ENCODE results near the gene MLST8.

MLST8 gene

DNA sequence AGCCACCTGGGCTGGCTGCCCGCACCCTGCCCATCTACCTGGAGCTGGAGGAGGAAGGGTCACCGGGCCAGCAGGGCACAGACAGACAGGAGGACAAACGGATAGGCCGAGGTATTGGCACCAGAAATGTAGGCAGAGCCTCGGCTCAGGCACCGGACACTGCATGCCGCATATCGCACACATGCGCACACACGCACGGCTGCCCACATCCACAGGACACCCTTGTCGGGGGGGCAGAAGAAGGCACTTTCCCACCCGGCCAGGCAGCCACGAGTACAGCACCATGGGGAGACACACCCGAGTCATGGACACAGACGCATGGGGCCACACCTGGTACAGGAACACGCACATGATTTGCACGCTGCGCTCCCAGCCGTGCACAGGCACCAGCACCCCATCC, 23.3 kb upstream of the MLST8 start:
- H3K9ac ChIP-seq (ENCODE audit: low read length in 2 of 2): no peak overlapping the region
- H3K27me3 ChIP-seq (ENCODE audit: control insufficient read depth in 1 of 2, insufficient read depth in 2 of 2, low read length in 2 of 2): peaks cover 0 to 7% of the 10 kb centered on the region in 2 donors
- H3K4me1 ChIP-seq (ENCODE audit: control insufficient read depth, insufficient read depth, low read length): no peaks in the 10 kb centered on the region
- no peak overlapping the region for H3K27ac ChIP-seq (ENCODE audit: low read length)
- no peak overlapping the region for H3K4me3 ChIP-seq (ENCODE audit: low read length in 2 of 2)
- peaks cover 0 to 3% of the 10 kb centered on the region in 2 donors for H3K36me3 ChIP-seq (ENCODE audit: control insufficient read depth in 2 of 2, insufficient read depth in 2 of 2, low read length in 2 of 2)
- H3K9me3 ChIP-seq (ENCODE audit: control insufficient read depth in 2 of 2, low read length in 2 of 2): no peaks in the 10 kb centered on the region

DNA sequence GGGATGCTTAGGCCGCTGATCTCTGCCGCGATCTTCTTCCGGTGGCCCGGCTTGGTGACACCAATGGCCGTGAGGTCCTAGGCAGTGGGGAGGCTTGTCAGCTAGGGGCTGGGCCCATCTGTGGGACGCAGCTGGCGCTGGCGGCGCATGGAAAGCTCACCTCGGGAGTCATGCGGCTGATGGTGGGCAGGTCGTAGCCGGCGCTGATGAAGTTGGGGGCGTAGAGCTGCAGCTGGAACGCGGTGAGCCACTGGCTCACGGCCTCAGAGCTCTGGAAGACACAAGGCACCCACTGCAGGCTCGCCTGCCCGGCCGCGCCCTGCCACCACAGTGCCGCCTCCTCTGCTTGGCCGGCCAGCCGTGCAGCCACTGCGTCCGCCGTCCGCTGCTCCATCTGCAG, 21.6 kb upstream of the MLST8 start:
- Histone ChIP-seq H3K27ac (ENCODE audit: low read length) (no peak overlapping the region), H3K4me3 (ENCODE audit: low read length in 2 of 2) (no peak overlapping the region), H3K27me3 (ENCODE audit: control insufficient read depth in 1 of 2, insufficient read depth in 2 of 2, low read length in 2 of 2) (peaks cover 0 to 3% of the 10 kb centered on the region in 2 donors), H3K4me1 (ENCODE audit: control insufficient read depth, insufficient read depth, low read length) (no peaks in the 10 kb centered on the region), H3K9ac (ENCODE audit: low read length in 2 of 2) (no peak overlapping the region), H3K9me3 (ENCODE audit: control insufficient read depth in 2 of 2, low read length in 2 of 2) (no peaks in the 10 kb centered on the region), H3K36me3 (ENCODE audit: control insufficient read depth in 2 of 2, insufficient read depth in 2 of 2, low read length in 2 of 2) (no peaks in the 10 kb centered on the region)

DNA sequence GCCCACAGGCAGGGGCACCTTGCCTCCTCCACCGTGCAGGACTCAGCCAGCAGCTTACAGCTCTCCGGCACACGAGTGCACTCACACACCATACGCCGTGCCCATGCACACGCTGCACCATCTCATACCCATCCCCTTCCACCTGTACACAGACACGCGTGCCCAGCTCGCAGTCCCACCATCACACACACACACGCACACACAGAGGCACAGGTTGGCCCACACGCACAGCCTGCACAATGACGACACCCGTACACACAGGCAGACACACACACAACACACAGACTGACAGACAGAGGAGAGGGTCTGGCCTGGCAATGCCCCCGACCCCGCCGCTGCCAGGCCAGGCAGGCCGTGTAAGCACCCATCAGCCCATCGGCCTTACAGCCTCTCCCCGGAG, 20.9 kb upstream of the MLST8 start:
- peaks cover 0 to under 1% of the 10 kb centered on the region in 2 donors for H3K27me3 ChIP-seq (ENCODE audit: control insufficient read depth in 1 of 2, insufficient read depth in 2 of 2, low read length in 2 of 2)
- H3K4me1 ChIP-seq (ENCODE audit: control insufficient read depth, insufficient read depth, low read length): no peaks in the 10 kb centered on the region
- H3K9ac ChIP-seq (ENCODE audit: low read length in 2 of 2): no peak overlapping the region
- H3K27ac ChIP-seq (ENCODE audit: low read length): no peak overlapping the region
- no peaks in the 10 kb centered on the region for H3K36me3 ChIP-seq (ENCODE audit: control insufficient read depth in 2 of 2, insufficient read depth in 2 of 2, low read length in 2 of 2)
- H3K4me3 ChIP-seq (ENCODE audit: low read length in 2 of 2): no peak overlapping the region
- no peaks in the 10 kb centered on the region for H3K9me3 ChIP-seq (ENCODE audit: control insufficient read depth in 2 of 2, low read length in 2 of 2)

DNA sequence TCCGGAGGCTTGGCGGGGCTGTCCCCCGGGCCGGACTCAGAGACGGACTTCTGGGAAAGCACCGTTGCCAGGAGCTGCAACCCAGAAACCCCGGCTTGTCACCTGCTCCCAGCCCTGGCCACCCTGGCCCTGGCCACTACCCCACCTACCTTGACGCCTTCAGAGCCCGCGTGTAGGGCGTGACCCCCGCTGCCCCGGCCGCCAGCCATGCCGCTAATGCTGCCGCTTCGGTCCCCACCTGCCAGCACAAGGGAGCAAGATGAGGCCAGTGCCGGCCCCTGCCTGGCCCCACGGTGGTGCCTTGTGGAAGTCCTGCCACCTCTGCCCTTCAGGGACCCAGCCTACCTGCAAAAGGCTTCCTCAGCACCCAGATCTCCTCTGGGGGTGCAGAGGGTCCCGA, 20.3 kb upstream of the MLST8 start:
- Histone ChIP-seq H3K9me3 (ENCODE audit: control insufficient read depth in 2 of 2, low read length in 2 of 2) (no peaks in the 10 kb centered on the region), H3K27me3 (ENCODE audit: control insufficient read depth in 1 of 2, insufficient read depth in 2 of 2, low read length in 2 of 2) (no peaks in the 10 kb centered on the region), H3K36me3 (ENCODE audit: control insufficient read depth in 2 of 2, insufficient read depth in 2 of 2, low read length in 2 of 2) (no peaks in the 10 kb centered on the region), H3K4me1 (ENCODE audit: control insufficient read depth, insufficient read depth, low read length) (no peaks in the 10 kb centered on the region), H3K27ac (ENCODE audit: low read length) (no peak overlapping the region), H3K4me3 (ENCODE audit: low read length in 2 of 2) (no peak overlapping the region), H3K9ac (ENCODE audit: low read length in 2 of 2) (no peak overlapping the region)

DNA sequence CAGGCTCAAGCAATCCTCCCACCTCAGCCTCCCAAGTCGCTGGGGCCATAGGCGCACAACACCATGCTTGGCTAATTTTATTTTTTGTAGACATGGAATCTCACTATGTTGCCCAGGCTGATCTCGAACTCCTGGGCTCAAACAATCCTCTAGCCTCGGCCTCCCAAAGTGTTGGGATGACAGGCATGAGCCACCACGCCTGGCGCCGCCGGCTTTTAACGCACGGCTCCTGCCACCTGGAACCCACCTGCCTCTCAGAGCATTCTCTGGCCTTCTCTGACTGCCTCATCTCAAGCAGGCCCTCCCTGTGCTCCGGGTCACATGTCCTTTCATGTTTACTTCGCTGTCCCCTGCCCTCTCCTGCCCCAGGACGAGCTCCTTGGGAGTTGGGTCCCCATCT, 19.2 kb upstream of the MLST8 start:
- Histone ChIP-seq H3K9me3 (ENCODE audit: control insufficient read depth in 2 of 2, low read length in 2 of 2) (no peaks in the 10 kb centered on the region), H3K4me3 (ENCODE audit: low read length in 2 of 2) (no peak overlapping the region), H3K27ac (ENCODE audit: low read length) (no peak overlapping the region), H3K27me3 (ENCODE audit: control insufficient read depth in 1 of 2, insufficient read depth in 2 of 2, low read length in 2 of 2) (no peaks in the 10 kb centered on the region), H3K9ac (ENCODE audit: low read length in 2 of 2) (no peak overlapping the region), H3K4me1 (ENCODE audit: control insufficient read depth, insufficient read depth, low read length) (no peaks in the 10 kb centered on the region), H3K36me3 (ENCODE audit: control insufficient read depth in 2 of 2, insufficient read depth in 2 of 2, low read length in 2 of 2) (no peaks in the 10 kb centered on the region)

DNA sequence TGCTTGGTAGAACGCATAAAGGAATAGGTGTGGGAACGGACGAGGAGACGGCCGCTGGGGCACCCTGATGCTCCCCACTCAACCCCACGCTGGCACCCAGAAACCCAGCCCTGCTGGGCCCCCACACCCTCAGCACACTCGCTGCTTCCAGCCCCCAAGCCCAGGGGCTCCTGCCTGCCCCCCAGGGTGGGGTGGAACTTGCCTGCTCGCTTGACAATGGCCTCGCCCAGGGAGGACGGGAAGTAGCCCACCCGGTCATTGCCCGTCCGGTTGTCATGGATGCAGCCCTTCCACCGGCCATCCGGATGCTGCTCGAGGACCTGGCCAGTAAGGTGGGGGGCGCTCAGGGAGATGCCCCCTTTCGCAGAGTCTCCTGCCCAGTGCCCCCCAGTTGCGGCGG, 18.7 kb upstream of the MLST8 start:
- H3K9me3 ChIP-seq (ENCODE audit: control insufficient read depth in 2 of 2, low read length in 2 of 2): no peaks in the 10 kb centered on the region

DNA sequence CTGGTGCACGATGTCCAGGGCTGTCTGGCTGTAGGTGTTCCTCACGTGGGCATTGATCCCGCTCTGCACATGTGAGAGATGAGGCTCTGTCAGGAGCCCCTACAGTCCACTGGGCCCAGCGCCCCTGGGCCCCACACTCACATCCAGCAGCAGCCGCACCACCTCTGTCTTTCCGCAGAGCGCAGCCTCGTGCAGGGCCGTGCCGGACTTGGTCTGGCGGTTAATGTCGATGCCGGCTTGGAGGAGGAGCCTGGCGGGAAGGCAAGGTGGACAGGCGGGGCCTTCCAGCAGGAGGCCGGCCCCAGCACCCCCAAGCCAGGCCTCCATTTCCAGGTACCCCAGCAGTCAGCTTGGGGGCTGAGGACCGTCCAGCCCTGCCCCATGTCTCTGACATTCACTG, 18.0 kb upstream of the MLST8 start:
- Histone ChIP-seq H3K4me1 (ENCODE audit: control insufficient read depth, insufficient read depth, low read length) (no peaks in the 10 kb centered on the region), H3K9me3 (ENCODE audit: control insufficient read depth in 2 of 2, low read length in 2 of 2) (no peaks in the 10 kb centered on the region), H3K4me3 (ENCODE audit: low read length in 2 of 2) (no peak overlapping the region), H3K9ac (ENCODE audit: low read length in 2 of 2) (no peak overlapping the region), H3K27me3 (ENCODE audit: control insufficient read depth in 1 of 2, insufficient read depth in 2 of 2, low read length in 2 of 2) (no peaks in the 10 kb centered on the region), H3K27ac (ENCODE audit: low read length) (no peak overlapping the region), H3K36me3 (ENCODE audit: control insufficient read depth in 2 of 2, insufficient read depth in 2 of 2, low read length in 2 of 2) (no peaks in the 10 kb centered on the region)

More for the DNA sequence above, 18.7 kb upstream of the MLST8 start:
- H3K36me3 ChIP-seq (ENCODE audit: control insufficient read depth in 2 of 2, insufficient read depth in 2 of 2, low read length in 2 of 2): no peaks in the 10 kb centered on the region
- no peaks in the 10 kb centered on the region for H3K27me3 ChIP-seq (ENCODE audit: control insufficient read depth in 1 of 2, insufficient read depth in 2 of 2, low read length in 2 of 2)
- H3K4me1 ChIP-seq (ENCODE audit: control insufficient read depth, insufficient read depth, low read length): no peaks in the 10 kb centered on the region
- H3K27ac ChIP-seq (ENCODE audit: low read length): no peak overlapping the region
- no peak overlapping the region for H3K4me3 ChIP-seq (ENCODE audit: low read length in 2 of 2)
- H3K9ac ChIP-seq (ENCODE audit: low read length in 2 of 2): no peak overlapping the region

DNA sequence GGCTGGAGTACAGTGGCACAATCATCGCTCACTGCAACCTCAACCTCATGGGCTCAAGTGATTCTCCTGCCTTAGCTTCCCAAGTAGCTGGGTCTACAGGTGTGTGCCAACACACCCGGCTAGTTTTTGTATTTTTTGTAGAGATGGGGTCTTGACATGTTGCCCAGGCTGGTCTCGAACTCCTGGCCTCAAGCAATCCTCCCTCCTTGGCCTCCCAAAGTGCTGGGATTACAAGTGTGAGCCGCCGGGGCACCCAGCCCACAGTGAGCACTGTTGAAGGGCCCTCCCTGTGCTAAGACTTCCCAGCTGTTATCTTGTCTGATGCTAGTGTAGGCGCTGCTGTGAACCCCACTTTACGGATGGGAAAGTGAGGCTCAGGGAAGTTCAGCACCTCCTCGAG, 16.9 kb upstream of the MLST8 start:
- peaks cover under 1 to 2% of the 10 kb centered on the region in 2 donors for H3K27me3 ChIP-seq (ENCODE audit: control insufficient read depth in 1 of 2, insufficient read depth in 2 of 2, low read length in 2 of 2)
- no peaks in the 10 kb centered on the region for H3K36me3 ChIP-seq (ENCODE audit: control insufficient read depth in 2 of 2, insufficient read depth in 2 of 2, low read length in 2 of 2)
- no peak overlapping the region for H3K4me3 ChIP-seq (ENCODE audit: low read length in 2 of 2)
- H3K27ac ChIP-seq (ENCODE audit: low read length): no peak overlapping the region
- H3K9ac ChIP-seq (ENCODE audit: low read length in 2 of 2): no peak overlapping the region
- no peaks in the 10 kb centered on the region for H3K9me3 ChIP-seq (ENCODE audit: control insufficient read depth in 2 of 2, low read length in 2 of 2)
- no peaks in the 10 kb centered on the region for H3K4me1 ChIP-seq (ENCODE audit: control insufficient read depth, insufficient read depth, low read length)

DNA sequence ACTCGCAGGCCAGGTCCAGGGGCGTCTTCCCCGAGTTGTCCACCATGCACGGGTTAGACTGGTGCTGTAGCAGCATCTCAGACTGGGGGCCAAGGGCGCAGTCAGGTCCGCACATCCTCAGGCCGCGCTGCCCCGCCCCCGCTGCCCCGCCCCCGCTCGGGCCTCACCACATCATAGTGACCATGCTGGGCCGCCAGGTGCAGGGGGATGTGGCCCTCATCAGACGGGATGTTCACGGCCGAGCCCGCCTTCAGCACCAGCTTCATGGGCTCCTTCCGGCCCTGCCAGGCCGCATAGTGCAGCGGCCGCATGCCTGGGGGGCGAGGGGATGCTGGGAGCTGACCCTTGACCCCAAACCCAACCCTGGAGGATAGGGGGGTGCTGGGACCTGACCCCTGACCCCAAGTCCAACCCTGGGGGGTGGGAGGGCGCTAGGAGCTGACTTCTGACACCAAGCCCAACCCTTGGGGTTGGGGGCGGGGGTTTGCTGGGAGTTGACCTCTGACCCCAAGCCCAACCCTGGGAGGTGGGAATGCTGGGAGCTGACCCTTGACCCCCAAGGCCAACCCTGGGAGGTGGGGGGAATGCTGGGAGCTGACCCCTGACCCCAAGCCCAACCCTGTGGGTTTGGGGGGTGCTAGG, 15.9 kb upstream of the MLST8 start:
- Histone ChIP-seq H3K4me1 (ENCODE audit: control insufficient read depth, insufficient read depth, low read length) (no peaks in the 10 kb centered on the region), H3K4me3 (ENCODE audit: low read length in 2 of 2) (no peak overlapping the region), H3K9ac (ENCODE audit: low read length in 2 of 2) (no peak overlapping the region), H3K9me3 (ENCODE audit: control insufficient read depth in 2 of 2, low read length in 2 of 2) (no peaks in the 10 kb centered on the region), H3K27me3 (ENCODE audit: control insufficient read depth in 1 of 2, insufficient read depth in 2 of 2, low read length in 2 of 2) (peaks cover 10 to 11% of the 10 kb centered on the region in 2 donors), H3K27ac (ENCODE audit: low read length) (no peak overlapping the region), H3K36me3 (ENCODE audit: control insufficient read depth in 2 of 2, insufficient read depth in 2 of 2, low read length in 2 of 2) (no peaks in the 10 kb centered on the region)

DNA sequence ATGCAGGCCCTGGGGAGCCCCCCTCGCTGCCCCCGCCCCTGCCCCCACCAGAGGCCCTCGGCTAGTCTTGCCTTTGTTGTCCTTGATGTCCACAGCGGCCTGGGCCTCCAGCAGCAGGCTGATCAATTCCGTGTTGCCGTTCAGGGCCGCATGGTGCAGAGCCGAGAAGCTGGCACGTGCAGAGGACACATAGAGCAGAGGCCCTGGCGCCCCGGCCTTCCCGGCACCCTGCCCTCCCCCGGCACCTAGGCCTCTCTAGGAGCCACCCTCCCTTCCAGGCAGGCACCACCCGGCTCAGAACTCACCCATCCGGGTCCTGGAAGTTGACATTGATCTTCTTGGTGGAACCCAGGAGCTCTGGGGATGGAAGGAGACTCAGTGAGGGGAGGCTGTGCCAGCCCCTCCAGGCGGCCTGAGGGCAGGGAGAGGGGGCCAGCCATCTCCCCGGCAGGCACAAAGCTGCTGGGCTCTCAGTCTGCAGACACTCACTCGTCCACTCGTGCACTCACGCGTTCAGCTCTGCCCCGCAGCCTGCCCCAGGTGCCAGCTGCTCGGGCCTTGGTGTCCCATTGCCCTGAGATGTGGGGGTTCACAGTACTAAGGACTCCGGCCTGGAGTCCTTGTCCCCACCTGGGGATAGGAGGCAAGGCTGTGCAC, 15.1 kb upstream of the MLST8 start:
- Histone ChIP-seq H3K36me3 (ENCODE audit: control insufficient read depth in 2 of 2, insufficient read depth in 2 of 2, low read length in 2 of 2) (no peaks in the 10 kb centered on the region), H3K27ac (ENCODE audit: low read length) (no peak overlapping the region), H3K9ac (ENCODE audit: low read length in 2 of 2) (no peak overlapping the region), H3K4me1 (ENCODE audit: control insufficient read depth, insufficient read depth, low read length) (peaks cover 4% of the 10 kb centered on the region), H3K9me3 (ENCODE audit: control insufficient read depth in 2 of 2, low read length in 2 of 2) (no peaks in the 10 kb centered on the region), H3K27me3 (ENCODE audit: control insufficient read depth in 1 of 2, insufficient read depth in 2 of 2, low read length in 2 of 2) (peaks cover 18 to 19% of the 10 kb centered on the region in 2 donors), H3K4me3 (ENCODE audit: low read length in 2 of 2) (no peak overlapping the region)

DNA sequence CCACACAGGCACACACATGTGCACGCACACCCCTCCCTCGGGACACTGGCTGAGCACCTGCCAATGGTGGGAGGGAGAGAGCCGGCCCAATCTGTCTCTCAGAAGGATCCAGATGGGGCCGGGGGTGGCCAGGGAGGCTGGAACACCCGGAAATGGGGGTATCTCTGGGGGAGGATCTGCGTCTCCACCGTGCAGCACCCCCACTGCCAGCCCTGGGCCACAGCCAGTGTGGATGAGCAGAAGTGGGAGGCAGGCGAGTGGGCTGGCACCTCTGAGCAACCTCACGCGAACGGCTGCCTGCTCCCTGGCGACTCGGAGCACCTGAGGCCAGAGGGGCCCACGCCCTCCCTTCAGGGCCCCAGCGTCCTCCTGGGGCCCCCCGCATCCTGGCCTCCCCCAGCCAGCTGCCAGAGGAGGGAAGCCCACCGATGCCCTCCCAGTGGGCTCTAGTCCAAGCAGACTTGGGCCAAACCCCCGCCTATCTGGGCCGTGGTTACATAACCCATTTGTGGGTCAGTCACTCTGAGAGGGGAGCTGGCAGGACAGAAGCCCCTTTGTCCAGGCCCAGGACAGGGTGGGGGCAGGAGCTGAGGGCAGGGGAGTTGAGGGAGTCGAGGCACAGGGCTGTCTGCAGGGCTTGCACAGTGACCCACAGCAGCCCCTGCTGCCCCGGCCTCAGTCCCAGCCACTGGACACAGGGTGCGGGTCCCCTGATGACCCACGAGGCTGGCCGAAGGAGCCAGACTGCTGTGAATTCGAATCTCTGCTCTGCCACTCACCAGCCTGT, 14.4 kb upstream of the MLST8 start:
- no peak overlapping the region for H3K27ac ChIP-seq (ENCODE audit: low read length)
- no peaks in the 10 kb centered on the region for H3K36me3 ChIP-seq (ENCODE audit: control insufficient read depth in 2 of 2, insufficient read depth in 2 of 2, low read length in 2 of 2)
- peaks cover 11% of the 10 kb centered on the region for H3K4me1 ChIP-seq (ENCODE audit: control insufficient read depth, insufficient read depth, low read length)
- no peak overlapping the region for H3K4me3 ChIP-seq (ENCODE audit: low read length in 2 of 2)
- peaks cover 22 to 26% of the 10 kb centered on the region in 2 donors for H3K27me3 ChIP-seq (ENCODE audit: control insufficient read depth in 1 of 2, insufficient read depth in 2 of 2, low read length in 2 of 2)
- no peak overlapping the region for H3K9ac ChIP-seq (ENCODE audit: low read length in 2 of 2)
- no peaks in the 10 kb centered on the region for H3K9me3 ChIP-seq (ENCODE audit: control insufficient read depth in 2 of 2, low read length in 2 of 2)
